Fibroblast of lung (primary cell): ENCODE results near the gene MAB21L4. TPM values are rescaled to one million over a fixed set of nuclear protein-coding genes. Genes with fewer than 3 reads are reported as not detected.

Experiments
- DNase-seq, 2 donors: peaks; one replicate each; pipeline versions ENCODE4 v3.0.0 to v3.0.0-alpha.2; 2010; ENCODE audit warnings: low read depth in 2 of 2
- H2AFZ ChIP-seq: 2 replicates; pipeline ENCODE4 v1.5.1; 2012; ENCODE audit warnings: low read length, control low read depth, inconsistent platforms
- H3K27ac ChIP-seq: 2 replicates; pipeline ENCODE4 v1.5.1; 2011; ENCODE audit warnings: low read length, control low read depth; ENCODE audit not compliant: insufficient read depth
- H3K27me3 ChIP-seq: 2 replicates; pipeline ENCODE4 v1.5.1; 2011; ENCODE audit warnings: mild to moderate bottlenecking, low read length; ENCODE audit not compliant: control insufficient read depth, insufficient read depth
- H3K36me3 ChIP-seq: 2 replicates; pipeline ENCODE4 v1.5.1; 2011; ENCODE audit warnings: low read length; ENCODE audit not compliant: control insufficient read depth, insufficient read depth
- H3K4me1 ChIP-seq: 2 replicates; pipeline ENCODE4 v1.5.1; 2011; ENCODE audit warnings: low read length; ENCODE audit not compliant: control insufficient read depth, insufficient read depth; ENCODE audit errors: extremely low read depth
- H3K4me2 ChIP-seq: 2 replicates; pipeline ENCODE4 v1.5.1; 2011; ENCODE audit warnings: low read length, control low read depth; ENCODE audit not compliant: insufficient read depth; ENCODE audit errors: extremely low read depth
- H3K4me3 ChIP-seq, 4 experiments: fragments of 200-600 bp in 1 of 4; sonication (generic) in 1 of 4; replicated peaks in 1 of 4; 2 replicates each; pipeline ENCODE4 v1.5.1; 2011 to 2016; ENCODE audit warnings: low read length in 4 of 4, low read depth in 3 of 4, mild to moderate bottlenecking in 3 of 4, control low read depth in 2 of 4, inconsistent platforms in 1 of 4, mixed read lengths in 1 of 4; ENCODE audit not compliant: insufficient read depth in 1 of 4; ENCODE audit errors: control extremely low read depth in 1 of 4
- H3K79me2 ChIP-seq: 2 replicates; pipeline ENCODE4 v1.5.1; 2012; ENCODE audit warnings: mild to moderate bottlenecking, low read length, inconsistent platforms; ENCODE audit not compliant: control insufficient read depth, insufficient read depth
- H3K9ac ChIP-seq: 2 replicates; pipeline ENCODE4 v1.5.1; 2011; ENCODE audit warnings: mild to moderate bottlenecking, low read length, control low read depth; ENCODE audit not compliant: insufficient read depth
- H3K9me3 ChIP-seq: 2 replicates; pipeline ENCODE4 v1.5.1; 2012; ENCODE audit warnings: low read depth, low read length; ENCODE audit not compliant: control insufficient read depth, insufficient read depth
- H4K20me1 ChIP-seq: 2 replicates; pipeline ENCODE4 v1.5.1; 2011; ENCODE audit warnings: low read length; ENCODE audit not compliant: control insufficient read depth, insufficient read depth; ENCODE audit errors: extremely low read depth
- EZH2 ChIP-seq: IDR thresholded peaks from 2 replicates; pipeline ENCODE4 v1.5.1; 2012; ENCODE audit warnings: low read length, control low read depth, mild to moderate bottlenecking; ENCODE audit errors: missing control alignments
- polyA plus RNA-seq, 2 donors: library from polyadenylated mRNA; depleted of rRNA in 1 of 2; stranded (reverse) in 1 of 2; unstranded in 1 of 2; fragments of >200 nt; gene quantifications; 2 replicates each; pipeline ENCODE4 v1.2.1, GENCODE V29; 2011 to 2012; ENCODE audit warnings: missing spikeins in 1 of 2
- total RNA-seq: library from RNA; depleted of rRNA; stranded (reverse); fragments of >200 nt; gene quantifications from 2 replicates; pipeline ENCODE4 v1.2.1, GENCODE V29; 2014
- TF ChIP-seq, protein P1 (sequence below), 2 donors: IDR thresholded peaks in 1 of 2; conservative IDR thresholded peaks in 1 of 2; 1 replicate in 1 of 2; 2 replicates in 1 of 2; pipeline ENCODE4 v1.5.1; 2011 to 2012; ENCODE audit warnings: low read length in 2 of 2, control low read depth in 1 of 2, inconsistent platforms in 1 of 2, low read depth in 1 of 2, mild to moderate bottlenecking in 1 of 2

Gene MAB21L4
- total and polyA plus RNA-seq, 2 donors (not counting 1 experiment from before 2014, with no cell fraction given): not detected

DNA sequence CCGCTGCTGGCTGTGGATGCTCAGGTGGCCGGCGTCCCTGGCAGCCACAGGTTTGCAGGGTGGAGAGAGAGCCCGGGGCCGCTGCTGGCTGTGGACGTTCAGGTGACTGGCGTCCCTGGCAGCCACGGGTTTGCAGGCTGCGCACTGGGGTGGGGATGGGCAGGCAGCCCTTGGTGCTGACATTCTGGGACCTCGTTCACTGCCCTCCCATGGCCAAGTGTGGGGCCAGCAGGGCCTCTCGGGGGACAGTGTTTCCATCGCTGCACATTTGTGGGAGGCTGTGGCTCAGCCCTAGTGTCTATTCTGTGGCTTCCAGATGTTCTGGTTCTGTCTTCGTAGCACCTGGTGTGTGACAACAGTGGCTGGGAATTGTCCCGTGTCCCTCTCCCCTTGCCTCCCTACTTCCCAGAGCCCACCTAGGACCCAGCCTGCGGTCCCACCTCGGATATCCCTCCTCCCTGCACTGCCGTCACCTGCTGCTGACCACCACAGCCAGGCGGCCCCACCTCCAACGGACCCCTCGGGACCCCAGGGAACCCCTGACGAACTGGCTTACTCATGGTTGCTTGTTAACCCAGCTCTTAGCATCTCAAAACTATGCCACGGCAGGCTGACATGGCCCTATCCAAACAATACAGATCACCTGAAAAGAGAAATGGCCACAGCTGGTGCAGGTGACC lies 11.1 kb upstream of the MAB21L4 start:
- no peaks in the 10 kb centered on the region for H3K36me3 ChIP-seq
- H3K27me3 ChIP-seq: no peaks in the 10 kb centered on the region
- DNase-seq: no peak
- H3K4me2 ChIP-seq: no peak overlapping the region
- H2AFZ ChIP-seq: no peak overlapping the region
- H3K79me2 ChIP-seq: no peaks in the 10 kb centered on the region
- no peak overlapping the region for H3K9ac ChIP-seq
- no peaks in the 10 kb centered on the region for H3K9me3 ChIP-seq
- H3K4me3 ChIP-seq: no peak overlapping the region
- no peaks in the 10 kb centered on the region for H3K4me1 ChIP-seq
- H4K20me1 ChIP-seq: no peaks in the 10 kb centered on the region
- H3K27ac ChIP-seq: no peak overlapping the region
- no peak for TF ChIP-seq EZH2
- TF ChIP-seq, protein P1, sequence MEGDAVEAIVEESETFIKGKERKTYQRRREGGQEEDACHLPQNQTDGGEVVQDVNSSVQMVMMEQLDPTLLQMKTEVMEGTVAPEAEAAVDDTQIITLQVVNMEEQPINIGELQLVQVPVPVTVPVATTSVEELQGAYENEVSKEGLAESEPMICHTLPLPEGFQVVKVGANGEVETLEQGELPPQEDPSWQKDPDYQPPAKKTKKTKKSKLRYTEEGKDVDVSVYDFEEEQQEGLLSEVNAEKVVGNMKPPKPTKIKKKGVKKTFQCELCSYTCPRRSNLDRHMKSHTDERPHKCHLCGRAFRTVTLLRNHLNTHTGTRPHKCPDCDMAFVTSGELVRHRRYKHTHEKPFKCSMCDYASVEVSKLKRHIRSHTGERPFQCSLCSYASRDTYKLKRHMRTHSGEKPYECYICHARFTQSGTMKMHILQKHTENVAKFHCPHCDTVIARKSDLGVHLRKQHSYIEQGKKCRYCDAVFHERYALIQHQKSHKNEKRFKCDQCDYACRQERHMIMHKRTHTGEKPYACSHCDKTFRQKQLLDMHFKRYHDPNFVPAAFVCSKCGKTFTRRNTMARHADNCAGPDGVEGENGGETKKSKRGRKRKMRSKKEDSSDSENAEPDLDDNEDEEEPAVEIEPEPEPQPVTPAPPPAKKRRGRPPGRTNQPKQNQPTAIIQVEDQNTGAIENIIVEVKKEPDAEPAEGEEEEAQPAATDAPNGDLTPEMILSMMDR (conservative IDR thresholded peaks at IDR 0.05 in 1 of 2, IDR thresholded peaks at IDR 0.05 in 1 of 2; ENCODE audit: low read depth in 1 of 2, low read length in 2 of 2): no peak

- no peaks in the 10 kb centered on the region for H3K4me1 ChIP-seq
- H3K27me3 ChIP-seq: no peaks in the 10 kb centered on the region
- no peak within 1 kb of the TSS for H3K4me3 ChIP-seq
- H2AFZ ChIP-seq: no peak within 1 kb of the TSS
- no peak within 1 kb of the TSS for H3K27ac ChIP-seq
- no peaks in the 10 kb centered on the region for H3K36me3 ChIP-seq
- no peak for TF ChIP-seq EZH2
- TF ChIP-seq, protein P1 (conservative IDR thresholded peaks at IDR 0.05 in 1 of 2, IDR thresholded peaks at IDR 0.05 in 1 of 2; ENCODE audit: low read depth in 1 of 2, low read length in 2 of 2): no peak
- no peak within 1 kb of the TSS for H3K9ac ChIP-seq
- H3K79me2 ChIP-seq: no peaks in the 10 kb centered on the region
- no peak within 1 kb of the TSS for H3K4me2 ChIP-seq
- H3K9me3 ChIP-seq: no peaks in the 10 kb centered on the region
- H4K20me1 ChIP-seq: no peaks in the 10 kb centered on the region
- no peak for DNase-seq
These were observed 10.4 kb upstream of the MAB21L4 start, which contains the start of gene CROCC2 for GRCh38 chr2:240906141-240906910. TSS of gene CROCC2 (plus strand) at chr2:240906336. CDS start at chr2:240906514, 178 bp downstream.

DNA sequence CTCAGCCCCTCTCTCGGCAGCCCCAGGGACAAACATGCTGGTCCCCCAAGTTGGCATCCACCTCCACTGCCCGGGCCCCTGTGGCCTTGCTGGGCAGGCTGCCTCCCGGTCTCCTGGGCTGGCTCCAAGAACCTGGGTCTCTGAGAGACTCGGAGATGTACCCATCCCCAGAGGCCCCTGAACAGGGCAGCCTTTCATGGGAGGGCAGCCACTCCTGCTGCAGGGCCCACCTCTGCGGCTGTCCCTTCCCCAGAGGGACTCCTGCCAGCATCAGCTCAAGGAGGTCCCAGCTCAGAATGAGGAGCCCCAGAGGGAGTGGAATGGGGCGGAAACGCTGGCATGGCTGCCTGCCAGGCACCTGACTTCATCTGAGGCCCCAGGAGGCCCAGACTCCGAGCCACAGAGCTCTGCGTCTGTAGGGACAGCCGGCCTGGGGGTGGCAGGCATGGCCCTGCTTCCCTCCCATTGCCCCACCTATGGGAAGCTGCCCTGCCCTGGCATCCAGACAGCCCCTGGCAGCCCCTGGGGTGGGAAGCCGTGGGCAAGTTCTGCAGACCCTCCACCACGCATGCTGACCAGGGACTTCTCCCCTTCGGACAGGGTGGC lies 9.3 kb upstream of the MAB21L4 start:
- H3K79me2 ChIP-seq: no peaks in the 10 kb centered on the region
- H3K36me3 ChIP-seq: no peaks in the 10 kb centered on the region
- H3K4me2 ChIP-seq: no peak overlapping the region
- no peak for TF ChIP-seq EZH2
- TF ChIP-seq, protein P1 (conservative IDR thresholded peaks at IDR 0.05 in 1 of 2, IDR thresholded peaks at IDR 0.05 in 1 of 2; ENCODE audit: low read depth in 1 of 2, low read length in 2 of 2): no peak
- no peaks in the 10 kb centered on the region for H4K20me1 ChIP-seq
- no peak overlapping the region for H3K9ac ChIP-seq
- H2AFZ ChIP-seq: no peak overlapping the region
- no peak overlapping the region for H3K4me3 ChIP-seq
- DNase-seq: no peak
- no peaks in the 10 kb centered on the region for H3K9me3 ChIP-seq
- H3K27me3 ChIP-seq: no peaks in the 10 kb centered on the region
- no peaks in the 10 kb centered on the region for H3K4me1 ChIP-seq
- H3K27ac ChIP-seq: no peak overlapping the region
